HUES64 (cell line): ENCODE data around the gene ACTN1.

Experiments
- H3K27ac ChIP-seq: 2 replicates; pipeline ENCODE4 v1.7.0; 2013; ENCODE audit warnings: low read depth, low read length, inconsistent platforms
- H3K27me3 ChIP-seq: 2 replicates; pipeline ENCODE4 v1.6.1; 2013; ENCODE audit warnings: mild to moderate bottlenecking, low read length; ENCODE audit not compliant: insufficient read depth
- H3K36me3 ChIP-seq: 2 replicates; pipeline ENCODE4 v1.6.1; 2013; ENCODE audit warnings: mild to moderate bottlenecking, low read length; ENCODE audit not compliant: insufficient read depth
- H3K4me1 ChIP-seq: 2 replicates; pipeline ENCODE4 v1.6.1; 2013; ENCODE audit warnings: mild to moderate bottlenecking, low read length, moderate library complexity; ENCODE audit not compliant: insufficient read depth
- H3K4me3 ChIP-seq: 2 replicates; pipeline ENCODE4 v1.5.1; 2013; ENCODE audit warnings: mild to moderate bottlenecking, low read length, moderate library complexity
- H3K9ac ChIP-seq: 2 replicates; pipeline ENCODE4 v1.6.1; 2013; ENCODE audit warnings: mild to moderate bottlenecking, low read depth, low read length
- H3K9me3 ChIP-seq: 2 replicates; pipeline ENCODE4 v1.6.1; 2013; ENCODE audit warnings: low read depth, low read length; ENCODE audit not compliant: insufficient read depth
- WGBS: fragments of 150-250, 120-280 bp; methylation state at CpG from one replicate; pipeline ENCODE4 v1.1.7; 2013; ENCODE audit warnings: missing lambda C conversion rate; 5-methylcytosine and 5-hydroxymethylcytosine counted together

Gene ACTN1

GRCh38 chr14:68892961-68893360 is 86.1 kb downstream of the ACTN1 start:
- no peak overlapping the region for H3K27ac ChIP-seq
- peaks cover 96% of the 10 kb centered on the region for H3K36me3 ChIP-seq

GRCh38 chr14:68891851-68892660 is 87.0 kb downstream of the ACTN1 start:
- Histone ChIP-seq H3K9ac (no peak overlapping the region), H3K36me3 (peaks cover 95% of the 10 kb centered on the region), H3K27me3 (no peaks in the 10 kb centered on the region), H3K9me3 (no peaks in the 10 kb centered on the region), H3K4me1 (no peaks in the 10 kb centered on the region), H3K27ac (no peak overlapping the region), H3K4me3 (no peak overlapping the region)
- WGBS: 95% methylated on average over 19 of the region's 21 CpGs

More at GRCh38 chr14:68892961-68893360, 86.1 kb downstream of the ACTN1 start:
- no peaks in the 10 kb centered on the region for H3K9me3 ChIP-seq
- WGBS: 94% methylated on average over 6 of the region's 6 CpGs
- no peak overlapping the region for H3K9ac ChIP-seq
- H3K4me3 ChIP-seq: no peak overlapping the region
- H3K27me3 ChIP-seq: no peaks in the 10 kb centered on the region
- no peaks in the 10 kb centered on the region for H3K4me1 ChIP-seq

- peaks cover 93% of the 10 kb centered on the region for H3K36me3 ChIP-seq
- H3K4me3 ChIP-seq: no peak overlapping the region
- H3K9ac ChIP-seq: no peak overlapping the region
- H3K27me3 ChIP-seq: no peaks in the 10 kb centered on the region
- WGBS: 94% methylated on average over 9 of the region's 9 CpGs
- H3K9me3 ChIP-seq: no peaks in the 10 kb centered on the region
- H3K4me1 ChIP-seq: no peaks in the 10 kb centered on the region
- no peak overlapping the region for H3K27ac ChIP-seq
Observed at GRCh38 chr14:68890173-68890931, 88.8 kb downstream of the ACTN1 start.

GRCh38 chr14:68888883-68889282 is 90.2 kb downstream of the ACTN1 start:
- Histone ChIP-seq H3K4me3 (no peak overlapping the region), H3K4me1 (no peaks in the 10 kb centered on the region), H3K27me3 (no peaks in the 10 kb centered on the region), H3K9ac (no peak overlapping the region), H3K9me3 (no peaks in the 10 kb centered on the region), H3K27ac (no peak overlapping the region), H3K36me3 (peaks cover 94% of the 10 kb centered on the region)
- WGBS: 96% methylated on average over 8 of the region's 8 CpGs

GRCh38 chr14:68888025-68888850 is 90.9 kb downstream of the ACTN1 start:
- Histone ChIP-seq H3K9me3 (no peaks in the 10 kb centered on the region), H3K27me3 (no peaks in the 10 kb centered on the region), H3K27ac (no peak overlapping the region), H3K36me3 (peaks cover 94% of the 10 kb centered on the region), H3K9ac (no peak overlapping the region), H3K4me1 (no peaks in the 10 kb centered on the region), H3K4me3 (no peak overlapping the region)
- WGBS: 94% methylated on average over 20 of the region's 20 CpGs

GRCh38 chr14:68886109-68886434 is 93.0 kb downstream of the ACTN1 start:
- Histone ChIP-seq H3K9me3 (no peaks in the 10 kb centered on the region), H3K9ac (no peak overlapping the region), H3K36me3 (peaks cover 94% of the 10 kb centered on the region), H3K27ac (no peak overlapping the region), H3K27me3 (no peaks in the 10 kb centered on the region), H3K4me3 (no peak overlapping the region), H3K4me1 (no peaks in the 10 kb centered on the region)
- WGBS: 85% methylated on average over 4 of the region's 4 CpGs

- Histone ChIP-seq H3K27ac (no peak overlapping the region), H3K9ac (no peak overlapping the region), H3K4me1 (no peaks in the 10 kb centered on the region), H3K9me3 (no peaks in the 10 kb centered on the region), H3K36me3 (peaks cover 94% of the 10 kb centered on the region), H3K27me3 (no peaks in the 10 kb centered on the region), H3K4me3 (no peak overlapping the region)
- 96% methylated on average over 22 of the region's 22 CpGs for WGBS
Observed at GRCh38 chr14:68885226-68886108, 93.6 kb downstream of the ACTN1 start.

GRCh38 chr14:68884031-68885030 is 94.8 kb downstream of the ACTN1 start:
- WGBS: 93% methylated on average over 8 of the region's 10 CpGs
- peaks cover 94% of the 10 kb centered on the region for H3K36me3 ChIP-seq
- no peaks in the 10 kb centered on the region for H3K4me1 ChIP-seq
- no peak overlapping the region for H3K4me3 ChIP-seq
- no peak overlapping the region for H3K9ac ChIP-seq
- no peaks in the 10 kb centered on the region for H3K27me3 ChIP-seq
- no peaks in the 10 kb centered on the region for H3K9me3 ChIP-seq
- no peak overlapping the region for H3K27ac ChIP-seq

- 95% methylated on average over 10 of the region's 10 CpGs for WGBS
- no peak overlapping the region for H3K27ac ChIP-seq
- no peaks in the 10 kb centered on the region for H3K9me3 ChIP-seq
- H3K27me3 ChIP-seq: no peaks in the 10 kb centered on the region
- H3K4me3 ChIP-seq: no peak overlapping the region
- H3K4me1 ChIP-seq: no peaks in the 10 kb centered on the region
- no peak overlapping the region for H3K9ac ChIP-seq
- H3K36me3 ChIP-seq: peaks cover 95% of the 10 kb centered on the region
Observed at GRCh38 chr14:68882235-68882634, 96.9 kb downstream of the ACTN1 start.
